ENCODE results near the gene CTSZ.
"Not testable (repeated sequence)": the region's sequence is repeated elsewhere in the genome, so short reads cannot be mapped to it uniquely, and the experiment has no call there.

GRCh38 chr20:58947797-58948388 lies 59.2 kb downstream of the CTSZ start:
- not testable (repeated sequence) for TF ChIP-seq POLR2A (IDR thresholded peaks at IDR 0.05; ENCODE audit: extremely low read depth, insufficient read length); MAX (IDR thresholded peaks at IDR 0.05; ENCODE audit: low read depth, low read length); CTCF (IDR thresholded peaks at IDR 0.05; ENCODE audit: low read depth, low read length)

Data from NB4 (cell line).